ENCODE results near the gene DMRT2. TPM values are rescaled to one million over a fixed set of nuclear protein-coding genes. Genes with fewer than 3 reads are reported as not detected.

The DMRT2 gene
- total RNA-seq (2016; rRNA removed; fragmentation: Illumina TruSeq; extraction: Trizol) (not detected in 2 replicates), polyA plus RNA-seq (2011; rRNA removed) (not detected in 2 replicates), polyA minus RNA-seq (2011; rRNA and poly(A)+ RNA removed; ENCODE audit: low replicate concordance) (not detected in 2 replicates), Bru-seq, nascent RNA (not detected), BruChase-seq, experiment 1, labeled RNA remaining after a 6-hour chase (not detected), BruChase-seq, experiment 2, labeled RNA remaining after a 2-hour chase (not detected)
- not detected in 2 replicates for total RNA-seq (2016; cell fraction: cytosol; rRNA removed; fragmentation: Illumina TruSeq; extraction: Trizol; ENCODE audit: low read depth)
- total RNA-seq (2016; cell fraction: insoluble cytoplasmic fraction; rRNA removed; fragmentation: Illumina TruSeq; extraction: Trizol), result not detected in 2 replicates
- total RNA-seq (2016; cell fraction: membrane; rRNA removed; fragmentation: Illumina TruSeq; extraction: Trizol), result not detected in 2 replicates
- not detected in 2 replicates for total RNA-seq (2016; cell fraction: nucleus; rRNA removed; fragmentation: Illumina TruSeq; extraction: Trizol)
- not detected in 2 replicates for polyA plus RNA-seq (2011; cell fraction: cytosol; rRNA removed)
- not detected in 2 replicates for polyA plus RNA-seq (2011; cell fraction: nucleus; rRNA removed)
- not detected in 2 replicates for polyA plus RNA-seq (2012)
- polyA plus RNA-seq (2016; cell fraction: cytosol; fragmentation: Illumina TruSeq; extraction: Trizol; ENCODE audit: low read depth), result not detected in 2 replicates
- not detected in 2 replicates for polyA plus RNA-seq (2016; cell fraction: insoluble cytoplasmic fraction; fragmentation: Illumina TruSeq; extraction: Trizol; ENCODE audit: low read depth)
- not detected in 2 replicates for polyA plus RNA-seq (2016; cell fraction: membrane; fragmentation: Illumina TruSeq; extraction: Trizol; ENCODE audit: low read depth)
- polyA plus RNA-seq (2016; cell fraction: nucleus; fragmentation: Illumina TruSeq; extraction: Trizol; ENCODE audit: insufficient read depth, low read depth), result not detected in 2 replicates
- polyA minus RNA-seq (2011; cell fraction: cytosol; rRNA and poly(A)+ RNA removed), result not detected in 2 replicates
- polyA minus RNA-seq (2011; cell fraction: nucleus; rRNA and poly(A)+ RNA removed), result not detected in 2 replicates
- long read RNA-seq, experiment 1, result 0 reads
- long read RNA-seq, experiment 2, result 0 reads

GRCh38 chr9:1050125-1050895, at the start of gene DMRT2:
Gene DMRT2 (plus strand): TSS chr9:1050357. CDS start chr9:1051614, 1,257 bp downstream.
- FAIRE-seq (no peak), DNase-seq (ENCODE audit: low spot score) (peak; percentile 51), ATAC-seq (peak; percentile 96)
- no peak within 1 kb of the TSS for H3K27ac ChIP-seq (ENCODE audit: extremely low read length, insufficient read depth, low read length)
- 16% methylated on average over 30 of the region's 48 CpGs for WGBS (ENCODE audit: low lambda C conversion rate)
- H3K36me3 ChIP-seq (replicated peaks in 1 of 2; ENCODE audit: control insufficient read depth in 1 of 2, insufficient read depth in 2 of 2, low read length in 2 of 2), result no peaks in the 10 kb centered on the region
- no peaks in the 10 kb centered on the region for H3K79me2 ChIP-seq (ENCODE audit: insufficient read depth, low read length)
- POLR2A ChIA-PET, result no interaction called here
- no peaks in the 10 kb centered on the region for H3K9me3 ChIP-seq (ENCODE audit: low read length)
- in situ Hi-C loops (cut with HindIII; ENCODE audit: extremely low pct_ligation_motif_present, low pct_unique_long_range_greater_than_20kb), result no loop called here
- H3K4me2 ChIP-seq (ENCODE audit: low read depth, low read length), result peak within 1 kb of the TSS; percentile 39; the same call in 1 of the 2 replicates
- no TSS peak for BruUV-seq (replicated peaks)
- CTCF ChIA-PET (ENCODE audit: low intra/inter-chr PET ratio, low total read pairs), result no interaction called here
- no peak within 1 kb of the TSS for H2AFZ ChIP-seq (ENCODE audit: low read length)
- peaks cover 0 to 18% of the 10 kb centered on the region in 2 experiments; a peak in 2 of 5 replicates for H3K27me3 ChIP-seq (ENCODE audit: control insufficient read depth in 1 of 2, insufficient read depth in 2 of 2, low read length in 2 of 2)
- intact Hi-C loops (cut with micrococcal nuclease; ENCODE audit: unreplicated experiment), result no loop called here
- H3K4me1 ChIP-seq (ENCODE audit: insufficient read depth, low read length), result no peaks in the 10 kb centered on the region
- no peaks in the 10 kb centered on the region for H4K20me1 ChIP-seq (ENCODE audit: insufficient read depth, low read length)
- peak within 1 kb of the TSS in 1 of 3 experiments; percentile 43; a peak in 1 of 6 replicates for H3K4me3 ChIP-seq (replicated peaks in 1 of 3; ENCODE audit: insufficient read depth in 1 of 3, low read depth in 2 of 3, low read length in 3 of 3)
- no peak within 1 kb of the TSS for H3K9ac ChIP-seq (ENCODE audit: insufficient read depth, low read depth, low read length)
- TF ChIP-seq GABPB1 (CRISPR knock-in tag; IDR thresholded peaks at IDR 0.05) (peak; percentile 44; the same call in 1 of the 2 replicates), ELF4 (CRISPR knock-in tag; IDR thresholded peaks at IDR 0.05; ENCODE audit: borderline replicate concordance) (no peak), ZNF687 (CRISPR knock-in tag; IDR thresholded peaks at IDR 0.05) (peak; percentile 35), NFYC (CRISPR knock-in tag; IDR thresholded peaks at IDR 0.05) (peak; percentile 79), HMG20B (CRISPR knock-in tag; conservative IDR thresholded peaks at IDR 0.05) (no peak), SNRNP70 (IDR thresholded peaks at IDR 0.05; ENCODE audit: low read depth, low read length) (no peak), HMGXB3 (CRISPR knock-in tag; IDR thresholded peaks at IDR 0.05; ENCODE audit: borderline replicate concordance) (peak; percentile 81), REL (CRISPR knock-in tag; conservative IDR thresholded peaks at IDR 0.05) (no peak), SRSF1 (optimal IDR thresholded peaks at IDR 0.05; ENCODE audit: low read depth, low read length) (peak; percentile 45)

Measured in HepG2 (cell line).